ENCODE data around the gene HIPK3. TPM values are rescaled to one million over a fixed set of nuclear protein-coding genes. Genes with fewer than 3 reads are reported as not detected.

HIPK3 gene
- total RNA-seq, 3 donors from 2014 or later (not counting 1 experiment from before 2014, with no cell fraction given), result 80.6 to 92.9 (median 87.7) TPM

- peaks cover 11% of the 10 kb centered on the region for H3K36me3 ChIP-seq (ENCODE audit: control insufficient read depth, insufficient read depth, low read length)
- Mint-ChIP-seq H3K4me3 (no peak overlapping the region), H3K9me3 (no peaks in the 10 kb centered on the region), H3K4me1 (peaks cover 0 to 7% of the 10 kb centered on the region in 2 donors), H3K27ac (no peak overlapping the region), H3K27me3 (ENCODE audit: low read depth in 2 of 2) (no peaks in the 10 kb centered on the region), H3K36me3 (peaks cover 3% of the 10 kb centered on the region)
- 90% methylated on average over 4 of the region's 4 CpGs for WGBS (ENCODE audit: insufficient coverage)
- ATAC-seq, result no peak
- no peak overlapping the region for H3K4me3 ChIP-seq (ENCODE audit: low read length)
- intact Hi-C loops (cut with micrococcal nuclease), result no loop called here
- no peak overlapping the region for H3K27ac ChIP-seq (ENCODE audit: low read length)
- no peak for TF ChIP-seq CTCF (IDR thresholded peaks at IDR 0.05)
- no peaks in the 10 kb centered on the region for H3K9me3 ChIP-seq (ENCODE audit: control insufficient read depth, insufficient read depth, low read length)
- no peaks in the 10 kb centered on the region for H3K27me3 ChIP-seq (ENCODE audit: control insufficient read depth, insufficient read depth, low read length)
- H3K4me1 ChIP-seq (ENCODE audit: control insufficient read depth, insufficient read depth, low read length), result peaks cover 4% of the 10 kb centered on the region
- no peak for DNase-seq
Measured at GRCh38 chr11:33358150-33358831, 101.1 kb downstream of the HIPK3 start.

GRCh38 chr11:33360642-33361041, 103.5 kb downstream of the HIPK3 start:
- no peak overlapping the region for H3K27ac Mint-ChIP-seq
- peaks cover 4% of the 10 kb centered on the region for H3K27me3 ChIP-seq (ENCODE audit: control insufficient read depth, insufficient read depth, low read length)
- H3K27me3 Mint-ChIP-seq (ENCODE audit: low read depth in 2 of 2), result peaks cover 6 to 11% of the 10 kb centered on the region in 2 donors
- peaks cover 0 to 7% of the 10 kb centered on the region in 2 donors for H3K4me1 Mint-ChIP-seq
- H3K4me1 ChIP-seq (ENCODE audit: control insufficient read depth, insufficient read depth, low read length), result peaks cover 4% of the 10 kb centered on the region
- ATAC-seq (no peak), DNase-seq (no peak)
- WGBS (ENCODE audit: insufficient coverage), result 91% methylated on average over 4 of the region's 4 CpGs
- no peak overlapping the region for H3K4me3 ChIP-seq (ENCODE audit: low read length)
- no peaks in the 10 kb centered on the region for H3K36me3 ChIP-seq (ENCODE audit: control insufficient read depth, insufficient read depth, low read length)
- no peak overlapping the region for H3K4me3 Mint-ChIP-seq
- H3K36me3 Mint-ChIP-seq, result no peaks in the 10 kb centered on the region
- no peaks in the 10 kb centered on the region for H3K9me3 ChIP-seq (ENCODE audit: control insufficient read depth, insufficient read depth, low read length)
- no peaks in the 10 kb centered on the region for H3K9me3 Mint-ChIP-seq
- no peak overlapping the region for H3K27ac ChIP-seq (ENCODE audit: low read length)
- intact Hi-C loops (cut with micrococcal nuclease), result no loop called here
- no peak for TF ChIP-seq CTCF (IDR thresholded peaks at IDR 0.05)

GRCh38 chr11:33362051-33362910, 105.1 kb downstream of the HIPK3 start:
- intact Hi-C loops (cut with micrococcal nuclease), result loop anchor here (1.0 kb wide), 1 partner anchor 467 kb away; no protein-coding TSS in a partner anchor
- H3K27me3 ChIP-seq (ENCODE audit: control insufficient read depth, insufficient read depth, low read length), result peaks cover 4% of the 10 kb centered on the region
- Mint-ChIP-seq H3K27ac (no peak overlapping the region), H3K27me3 (ENCODE audit: low read depth in 2 of 2) (peaks cover 12 to 15% of the 10 kb centered on the region in 2 donors), H3K4me1 (peaks cover 0 to 7% of the 10 kb centered on the region in 2 donors), H3K4me3 (no peak overlapping the region), H3K36me3 (no peaks in the 10 kb centered on the region), H3K9me3 (no peaks in the 10 kb centered on the region)
- peak; percentile 67 for TF ChIP-seq CTCF (IDR thresholded peaks at IDR 0.05)
- no peaks in the 10 kb centered on the region for H3K36me3 ChIP-seq (ENCODE audit: control insufficient read depth, insufficient read depth, low read length)
- no peak overlapping the region for H3K27ac ChIP-seq (ENCODE audit: low read length)
- H3K4me3 ChIP-seq (ENCODE audit: low read length), result no peak overlapping the region
- no peaks in the 10 kb centered on the region for H3K9me3 ChIP-seq (ENCODE audit: control insufficient read depth, insufficient read depth, low read length)
- DNase-seq (peak in 1 of 2 donors; percentile 72), ATAC-seq (peak; percentile 68 to 78 (median 71))
- WGBS (ENCODE audit: insufficient coverage), result 30% methylated on average over 6 of the region's 6 CpGs
- peaks cover 4% of the 10 kb centered on the region for H3K4me1 ChIP-seq (ENCODE audit: control insufficient read depth, insufficient read depth, low read length)
